Astrocyte (in vitro differentiated cells and primary cell): ENCODE measurements around the gene GYPC. TPM values are rescaled to one million over a fixed set of nuclear protein-coding genes. Genes with fewer than 3 reads are reported as not detected.

ENCODE experiments used
- DNase-seq: peaks from one replicate; pipeline ENCODE4 v3.0.0-alpha.2; 2010; ENCODE audit warnings: low read depth
- FAIRE-seq: peaks from 2 replicates; lab custom pipeline; 2011; peaks lifted over from hg19 to GRCh38; lab: Jason Lieb, UNC
- H2AFZ ChIP-seq: 2 replicates; pipeline ENCODE4 v1.6.0; 2012; ENCODE audit warnings: low read depth, low read length, inconsistent platforms
- H3K27ac ChIP-seq: 2 replicates; pipeline ENCODE4 v1.5.1; 2011; ENCODE audit warnings: low read depth, low read length, inconsistent platforms
- H3K27me3 ChIP-seq: 2 replicates; pipeline ENCODE4 v1.6.0; 2011; ENCODE audit warnings: low read length, inconsistent platforms; ENCODE audit not compliant: insufficient read depth
- H3K36me3 ChIP-seq: 2 replicates; pipeline ENCODE4 v1.5.1; 2011; ENCODE audit warnings: low read length, inconsistent platforms; ENCODE audit not compliant: insufficient read depth
- H3K4me1 ChIP-seq: 2 replicates; pipeline ENCODE4 v1.5.1; 2011; ENCODE audit warnings: low read length, inconsistent platforms; ENCODE audit not compliant: insufficient read depth
- H3K4me2 ChIP-seq: 2 replicates; pipeline ENCODE4 v1.6.0; 2012; ENCODE audit warnings: low read length, inconsistent platforms
- H3K4me3 ChIP-seq: 2 replicates; pipeline ENCODE4 v1.5.1; 2011; ENCODE audit warnings: low read depth, mild to moderate bottlenecking, low read length, inconsistent platforms; ENCODE audit not compliant: insufficient read depth
- H3K79me2 ChIP-seq: 2 replicates; pipeline ENCODE4 v1.6.0; 2012; ENCODE audit warnings: mild to moderate bottlenecking, low read length, inconsistent platforms; ENCODE audit not compliant: insufficient read depth
- H3K9ac ChIP-seq: 2 replicates; pipeline ENCODE4 v1.6.0; 2012; ENCODE audit warnings: mild to moderate bottlenecking, low read length, inconsistent platforms
- H3K9me3 ChIP-seq: 2 replicates; pipeline ENCODE4 v1.5.1; 2012; ENCODE audit warnings: low read depth, mild to moderate bottlenecking, low read length, inconsistent platforms; ENCODE audit not compliant: insufficient read depth
- H4K20me1 ChIP-seq: 2 replicates; pipeline ENCODE4 v1.6.0; 2012; ENCODE audit warnings: low read length, inconsistent platforms; ENCODE audit not compliant: insufficient read depth
- H3K27ac Mint-ChIP-seq: one replicate; pipeline ENCODE4 v1.8.0; 2021; ENCODE audit warnings: mild to moderate bottlenecking, mixed read lengths; ENCODE audit not compliant: unreplicated experiment
- H3K27me3 Mint-ChIP-seq: one replicate; pipeline ENCODE4 v1.8.0; 2021; ENCODE audit warnings: low read depth, mixed read lengths; ENCODE audit not compliant: unreplicated experiment
- H3K36me3 Mint-ChIP-seq: one replicate; pipeline ENCODE4 v1.8.0; 2021; ENCODE audit warnings: low read depth, mixed read lengths; ENCODE audit not compliant: unreplicated experiment
- H3K4me1 Mint-ChIP-seq: one replicate; pipeline ENCODE4 v1.8.0; 2021; ENCODE audit warnings: low read depth, mixed read lengths; ENCODE audit not compliant: unreplicated experiment
- H3K4me3 Mint-ChIP-seq: one replicate; pipeline ENCODE4 v1.8.0; 2021; ENCODE audit warnings: mild to moderate bottlenecking, moderate library complexity, mixed read lengths; ENCODE audit not compliant: unreplicated experiment
- H3K9me3 Mint-ChIP-seq: one replicate; pipeline ENCODE4 v1.8.0; 2021; ENCODE audit warnings: mild to moderate bottlenecking, mixed read lengths; ENCODE audit not compliant: unreplicated experiment
- EZH2 ChIP-seq: IDR thresholded peaks from 2 replicates; pipeline ENCODE4 v1.6.1; 2012; ENCODE audit warnings: mild to moderate bottlenecking, low read length, inconsistent platforms; ENCODE audit not compliant: insufficient read depth
- total RNA-seq: library from RNA; stranded (reverse); gene quantifications from 2 replicates; pipeline ENCODE4 v1.2.1, GENCODE V29; 2021
- TF ChIP-seq, protein P1 (sequence below): IDR thresholded peaks from 2 replicates; pipeline ENCODE4 v1.5.1; 2011; ENCODE audit warnings: low read depth, mild to moderate bottlenecking, inconsistent platforms, low read length, moderate library complexity; ENCODE audit not compliant: insufficient read depth

Gene GYPC
- total RNA-seq, 1 donor from 2014 or later: 29.3 TPM

DNA sequence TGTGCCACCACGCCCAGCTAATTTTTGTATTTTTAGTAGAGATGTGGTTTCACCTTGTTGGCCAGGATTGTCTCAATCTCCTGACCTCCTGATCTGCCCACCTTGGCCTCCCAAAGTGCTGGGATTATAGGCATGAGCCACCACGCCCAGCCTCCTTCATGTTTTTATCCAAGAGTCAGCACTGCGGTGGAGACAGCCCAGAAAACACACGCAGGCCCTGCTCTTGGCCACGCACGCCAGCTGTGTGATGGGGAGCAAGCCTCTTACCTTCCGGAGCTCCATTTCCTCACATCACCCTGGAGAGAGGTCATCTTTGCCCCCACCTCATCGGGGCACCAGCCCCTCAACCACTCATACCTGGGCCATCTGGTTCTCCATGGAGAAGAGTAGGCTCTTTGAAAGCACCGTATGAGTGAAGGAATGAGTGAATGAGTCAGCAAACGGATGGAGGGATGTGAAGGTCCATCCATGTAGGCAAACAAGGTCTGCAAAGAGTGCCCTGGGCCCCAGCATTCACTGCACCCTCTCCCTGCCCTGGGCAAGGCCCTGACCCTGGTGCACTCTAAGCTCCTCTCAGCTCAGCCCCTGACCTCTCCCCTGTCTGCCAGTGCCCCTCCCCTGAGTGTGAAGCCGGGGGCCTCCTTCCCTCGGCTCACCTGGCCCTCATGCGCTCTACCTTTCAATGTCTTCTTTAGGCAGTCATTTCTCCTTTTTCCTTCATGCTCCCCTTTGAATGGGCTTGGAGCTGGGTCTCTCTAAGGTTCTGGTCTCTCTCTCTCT, 7.4 kb downstream of the GYPC start:
- no peaks in the 10 kb centered on the region for H3K36me3 ChIP-seq
- H3K27ac Mint-ChIP-seq: no peak overlapping the region
- peaks cover 8% of the 10 kb centered on the region for H3K4me1 ChIP-seq
- no peaks in the 10 kb centered on the region for H3K9me3 ChIP-seq
- H3K79me2 ChIP-seq: peaks cover 23% of the 10 kb centered on the region
- no peak overlapping the region for H2AFZ ChIP-seq
- TF ChIP-seq, protein P1, sequence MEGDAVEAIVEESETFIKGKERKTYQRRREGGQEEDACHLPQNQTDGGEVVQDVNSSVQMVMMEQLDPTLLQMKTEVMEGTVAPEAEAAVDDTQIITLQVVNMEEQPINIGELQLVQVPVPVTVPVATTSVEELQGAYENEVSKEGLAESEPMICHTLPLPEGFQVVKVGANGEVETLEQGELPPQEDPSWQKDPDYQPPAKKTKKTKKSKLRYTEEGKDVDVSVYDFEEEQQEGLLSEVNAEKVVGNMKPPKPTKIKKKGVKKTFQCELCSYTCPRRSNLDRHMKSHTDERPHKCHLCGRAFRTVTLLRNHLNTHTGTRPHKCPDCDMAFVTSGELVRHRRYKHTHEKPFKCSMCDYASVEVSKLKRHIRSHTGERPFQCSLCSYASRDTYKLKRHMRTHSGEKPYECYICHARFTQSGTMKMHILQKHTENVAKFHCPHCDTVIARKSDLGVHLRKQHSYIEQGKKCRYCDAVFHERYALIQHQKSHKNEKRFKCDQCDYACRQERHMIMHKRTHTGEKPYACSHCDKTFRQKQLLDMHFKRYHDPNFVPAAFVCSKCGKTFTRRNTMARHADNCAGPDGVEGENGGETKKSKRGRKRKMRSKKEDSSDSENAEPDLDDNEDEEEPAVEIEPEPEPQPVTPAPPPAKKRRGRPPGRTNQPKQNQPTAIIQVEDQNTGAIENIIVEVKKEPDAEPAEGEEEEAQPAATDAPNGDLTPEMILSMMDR: no peak
- no peak for TF ChIP-seq EZH2
- H3K36me3 Mint-ChIP-seq: peaks cover 13% of the 10 kb centered on the region
- DNase-seq (no peak), FAIRE-seq (no peak)
- H4K20me1 ChIP-seq: peaks cover 17% of the 10 kb centered on the region
- H3K27ac ChIP-seq: no peak overlapping the region
- no peak overlapping the region for H3K4me3 Mint-ChIP-seq
- H3K27me3 Mint-ChIP-seq: peaks cover 18% of the 10 kb centered on the region
- H3K27me3 ChIP-seq: no peaks in the 10 kb centered on the region
- no peaks in the 10 kb centered on the region for H3K9me3 Mint-ChIP-seq
- H3K9ac ChIP-seq: no peak overlapping the region
- no peak overlapping the region for H3K4me2 ChIP-seq
- no peak overlapping the region for H3K4me3 ChIP-seq
- H3K4me1 Mint-ChIP-seq: peaks cover 12% of the 10 kb centered on the region

GRCh38 chr2:126664234-126664633, 8.3 kb downstream of the GYPC start:
- no peaks in the 10 kb centered on the region for H3K9me3 ChIP-seq
- FAIRE-seq: no peak
- H4K20me1 ChIP-seq: peaks cover 16% of the 10 kb centered on the region
- DNase-seq: no peak
- peaks cover 20% of the 10 kb centered on the region for H3K79me2 ChIP-seq
- H3K27ac ChIP-seq: no peak overlapping the region
- Mint-ChIP-seq H3K9me3 (no peaks in the 10 kb centered on the region), H3K4me3 (no peak overlapping the region), H3K27ac (no peak overlapping the region), H3K36me3 (peaks cover 13% of the 10 kb centered on the region), H3K4me1 (peaks cover 5% of the 10 kb centered on the region), H3K27me3 (peaks cover 18% of the 10 kb centered on the region)
- no peak overlapping the region for H3K4me3 ChIP-seq
- H2AFZ ChIP-seq: no peak overlapping the region
- no peak overlapping the region for H3K4me2 ChIP-seq
- H3K4me1 ChIP-seq: no peaks in the 10 kb centered on the region
- TF ChIP-seq, protein P1: no peak
- TF ChIP-seq EZH2: no peak
- no peaks in the 10 kb centered on the region for H3K36me3 ChIP-seq
- H3K27me3 ChIP-seq: no peaks in the 10 kb centered on the region
- no peak overlapping the region for H3K9ac ChIP-seq

DNA sequence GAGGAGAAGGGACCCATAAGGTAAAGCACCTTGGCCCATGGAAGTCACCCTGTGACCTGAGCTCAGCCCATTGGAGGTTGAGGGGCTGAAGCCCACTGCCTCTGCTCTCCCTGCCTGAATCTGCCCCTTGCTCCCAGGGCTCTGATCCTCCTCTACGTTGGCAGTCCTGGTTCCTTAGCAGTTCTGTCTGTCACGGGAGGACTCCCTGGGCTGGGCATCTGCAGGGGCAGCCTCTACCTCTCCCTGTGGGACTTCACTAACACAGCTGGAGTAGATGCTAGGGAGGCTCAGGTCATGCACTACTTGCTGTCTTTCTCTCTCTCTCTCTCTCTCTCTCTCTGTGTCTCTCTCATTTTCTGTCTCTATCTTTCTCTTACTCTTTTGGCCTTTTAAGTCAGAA, 8.7 kb downstream of the GYPC start:
- no peaks in the 10 kb centered on the region for H3K9me3 Mint-ChIP-seq
- peaks cover 13% of the 10 kb centered on the region for H3K36me3 Mint-ChIP-seq
- H3K27ac ChIP-seq: no peak overlapping the region
- H2AFZ ChIP-seq: no peak overlapping the region
- peaks cover 18% of the 10 kb centered on the region for H3K79me2 ChIP-seq
- no peak overlapping the region for H3K27ac Mint-ChIP-seq
- H3K27me3 ChIP-seq: no peaks in the 10 kb centered on the region
- no peaks in the 10 kb centered on the region for H3K4me1 ChIP-seq
- peaks cover 16% of the 10 kb centered on the region for H4K20me1 ChIP-seq
- no peak for FAIRE-seq
- H3K27me3 Mint-ChIP-seq: peaks cover 18% of the 10 kb centered on the region
- H3K4me2 ChIP-seq: no peak overlapping the region
- no peak for DNase-seq
- H3K4me1 Mint-ChIP-seq: peaks cover 5% of the 10 kb centered on the region
- H3K9me3 ChIP-seq: no peaks in the 10 kb centered on the region
- H3K4me3 ChIP-seq: no peak overlapping the region
- no peak overlapping the region for H3K9ac ChIP-seq
- H3K36me3 ChIP-seq: no peaks in the 10 kb centered on the region
- TF ChIP-seq, protein P1: no peak
- no peak for TF ChIP-seq EZH2
- H3K4me3 Mint-ChIP-seq: no peak overlapping the region
